Right renal cortex interstitium (tissue), 3 donors: ENCODE results near the gene IL17A. TPM values are rescaled to one million over a fixed set of nuclear protein-coding genes. Genes with fewer than 3 reads are reported as not detected.
"Not testable (repeated sequence)": the region's sequence is repeated elsewhere in the genome, so short reads cannot be mapped to it uniquely, and the experiment has no call there.

Experiments used
- DNase-seq, 3 donors: peaks; one replicate each; pipeline ENCODE4 v3.0.0-alpha.2; 2013; ENCODE audit warnings: low read depth in 3 of 3, low spot score in 2 of 3
- polyA plus RNA-seq, 3 donors: library from polyadenylated mRNA; unstranded; fragments of 120-200 nt; gene quantifications; one replicate each; pipeline ENCODE4 v1.2.1, GENCODE V29; 2013; ENCODE audit not compliant: insufficient read length in 3 of 3

IL17A gene
- polyA plus RNA-seq, 3 donors, result not detected

DNA sequence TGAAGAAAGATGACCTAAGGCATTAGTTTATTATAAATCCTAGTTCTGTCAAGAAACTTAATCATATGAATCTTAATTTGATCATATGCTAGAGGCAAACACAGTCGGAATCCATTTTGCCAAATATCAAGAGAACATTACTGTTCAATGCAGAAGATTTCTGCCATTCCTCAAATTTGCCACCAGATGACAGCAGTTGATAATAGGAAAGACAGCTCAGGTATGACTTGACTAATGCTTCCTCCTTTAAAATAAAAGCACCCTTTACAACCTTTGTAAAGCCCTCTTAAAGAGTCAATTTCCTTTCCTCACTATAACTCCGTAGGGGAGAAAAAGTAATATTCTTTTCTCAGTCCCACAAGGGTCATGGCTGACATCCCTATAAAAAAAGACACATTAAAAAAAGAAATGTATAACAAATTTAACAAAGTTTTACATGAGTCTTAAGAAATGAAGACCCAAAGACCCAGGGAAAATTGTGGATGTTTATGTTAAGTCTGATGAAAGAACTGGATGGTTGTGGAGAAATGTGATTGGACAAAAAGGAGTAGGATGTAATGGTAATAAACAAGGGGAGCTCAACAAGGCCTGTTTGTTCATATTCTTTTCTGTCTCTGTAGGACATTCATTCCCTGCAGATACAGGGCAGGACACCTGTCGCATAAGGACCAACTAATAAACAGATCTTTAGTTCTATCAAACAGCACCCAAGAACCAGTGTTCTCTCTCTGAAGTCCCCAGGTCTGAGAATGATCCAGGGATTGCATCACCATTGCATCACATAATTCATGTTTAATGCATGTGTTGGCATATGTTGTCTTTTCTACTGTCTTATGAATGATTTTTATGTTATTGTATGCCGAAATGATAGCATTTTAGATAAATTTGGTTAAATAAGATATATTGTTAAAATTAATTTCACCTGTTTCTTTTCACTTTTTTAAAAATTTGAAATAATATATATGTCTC, 23.0 kb upstream of the IL17A start:
- DNase-seq, result no peak

DNA sequence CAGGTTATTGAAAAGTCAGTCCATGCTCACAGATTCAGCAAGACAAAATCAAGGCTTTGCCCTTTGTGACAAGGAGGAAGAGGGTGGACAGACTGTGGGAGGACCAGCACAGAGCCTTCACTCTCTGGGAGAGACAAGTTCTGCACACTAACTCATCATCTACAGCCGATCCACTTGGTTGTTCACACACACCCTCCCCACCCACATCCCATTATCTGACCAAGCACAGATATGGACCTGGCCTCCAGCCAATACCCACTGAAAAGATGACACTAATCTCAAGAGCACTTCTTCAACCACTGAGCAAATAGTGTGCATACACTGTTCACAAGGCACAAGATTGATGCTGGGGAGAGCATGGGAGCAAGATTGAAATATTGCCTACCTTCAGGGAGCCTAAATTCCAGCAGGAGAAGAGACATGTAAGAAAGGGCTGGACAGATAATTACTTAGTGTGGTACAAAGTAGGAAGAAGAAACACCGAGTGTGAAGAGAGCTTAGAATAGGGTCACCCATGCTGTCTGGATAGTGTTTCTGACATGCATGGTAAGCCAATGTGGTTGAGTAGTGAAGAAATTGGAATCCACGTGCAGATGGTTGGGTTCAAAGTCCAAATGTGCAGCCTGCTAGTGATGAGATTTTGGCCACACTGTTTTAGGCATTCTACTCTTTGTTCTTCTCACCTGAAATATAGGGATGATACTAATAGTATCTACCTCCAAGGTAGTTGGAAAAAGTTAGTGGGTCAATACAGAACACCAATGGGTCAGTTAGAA, 21.7 kb upstream of the IL17A start:
- DNase-seq, result no peak

DNA sequence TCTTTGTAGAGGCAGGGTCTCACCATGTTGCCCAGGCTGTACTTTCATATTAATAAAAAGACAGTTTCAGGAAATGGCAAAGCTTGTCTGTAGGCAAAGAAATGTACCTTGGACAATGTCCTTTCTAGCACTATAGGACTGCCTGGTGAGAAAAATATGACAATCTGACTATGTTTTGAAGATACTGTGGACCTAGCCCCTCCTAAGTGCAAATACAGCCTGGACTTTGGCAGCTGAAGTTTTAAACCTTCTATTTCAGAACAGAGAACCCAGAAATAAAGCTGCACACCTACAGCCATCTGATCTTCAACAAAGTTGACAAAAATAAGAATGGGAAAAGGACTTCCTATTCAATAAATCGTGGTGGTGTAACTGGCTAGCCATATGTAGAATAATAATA, 18.9 kb upstream of the IL17A start:
- no peak for DNase-seq

DNA sequence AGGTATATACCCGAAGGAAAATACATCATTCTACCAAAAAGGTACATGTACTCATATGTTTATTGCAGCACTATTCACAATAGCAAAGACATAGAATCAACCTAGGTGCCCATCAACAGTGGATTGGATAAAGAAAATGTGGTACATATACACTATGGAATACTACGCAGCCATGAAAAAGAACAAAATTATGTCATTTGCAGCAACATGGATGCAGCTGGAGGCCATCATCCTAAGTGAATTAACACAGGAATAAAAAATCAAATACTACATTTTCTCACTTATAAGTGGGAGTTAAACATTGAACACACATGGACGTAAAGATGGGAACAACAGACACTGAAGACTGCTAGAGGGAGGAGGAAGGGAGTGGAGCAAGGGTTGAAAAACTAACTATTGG, 17.8 kb upstream of the IL17A start:
- DNase-seq, result not testable (repeated sequence)

DNA sequence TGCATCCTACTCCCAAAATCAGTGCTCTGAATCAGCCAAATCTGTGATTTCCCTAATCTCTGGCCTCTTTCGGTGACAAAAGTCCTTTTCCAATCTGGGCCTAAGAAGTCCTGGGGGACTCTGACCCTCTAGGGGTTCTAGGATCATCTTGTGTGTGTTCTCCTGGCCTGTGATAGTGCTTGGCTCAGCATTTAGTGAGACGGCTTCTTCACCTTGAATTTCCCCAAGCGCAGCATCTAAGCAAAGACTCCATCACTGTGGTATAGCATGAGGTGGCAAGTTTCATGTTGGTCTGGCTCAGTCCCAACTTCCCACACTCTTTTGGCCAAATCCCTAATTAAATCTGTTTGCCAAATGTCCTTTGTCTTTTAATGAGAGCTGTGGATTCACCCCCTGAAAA, 12.1 kb upstream of the IL17A start:
- DNase-seq, result no peak

DNA sequence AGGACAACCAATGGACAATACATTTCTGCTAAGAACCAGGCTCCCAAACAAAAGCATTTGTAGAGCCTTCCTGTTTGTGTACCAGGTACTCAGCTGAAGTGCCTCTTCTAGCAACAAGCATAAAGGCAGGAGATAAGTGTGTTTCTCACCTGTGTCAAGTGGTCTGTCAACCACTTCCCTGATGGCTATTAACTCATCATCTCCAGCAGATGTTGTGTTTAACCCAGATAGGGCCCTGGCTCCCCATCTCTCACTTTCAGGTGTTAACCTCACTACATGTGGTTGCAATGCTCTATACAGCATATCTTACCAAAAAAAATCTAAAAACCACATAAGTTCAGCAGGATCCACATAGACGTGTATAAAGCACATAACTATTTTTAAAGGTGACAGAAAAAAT, 9.6 kb upstream of the IL17A start:
- no peak for DNase-seq

DNA sequence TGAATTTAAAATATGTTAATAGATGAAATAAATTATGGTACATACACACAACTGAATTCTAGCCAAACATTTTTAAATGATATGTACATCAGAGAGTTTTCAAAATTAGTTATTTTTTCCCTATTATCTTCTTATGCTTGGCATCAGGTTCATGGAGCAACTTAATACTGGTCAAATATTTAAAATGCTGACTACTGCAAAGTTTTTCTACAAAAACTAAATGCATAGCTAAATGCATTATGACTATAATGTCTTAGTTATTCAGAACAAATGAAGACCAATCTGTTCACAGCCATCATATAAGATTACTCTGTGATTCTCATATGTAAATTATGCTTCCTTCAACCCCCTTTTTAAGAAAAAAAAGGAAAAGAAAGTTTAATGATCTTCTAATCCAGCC, 8.2 kb upstream of the IL17A start:
- no peak for DNase-seq

DNA sequence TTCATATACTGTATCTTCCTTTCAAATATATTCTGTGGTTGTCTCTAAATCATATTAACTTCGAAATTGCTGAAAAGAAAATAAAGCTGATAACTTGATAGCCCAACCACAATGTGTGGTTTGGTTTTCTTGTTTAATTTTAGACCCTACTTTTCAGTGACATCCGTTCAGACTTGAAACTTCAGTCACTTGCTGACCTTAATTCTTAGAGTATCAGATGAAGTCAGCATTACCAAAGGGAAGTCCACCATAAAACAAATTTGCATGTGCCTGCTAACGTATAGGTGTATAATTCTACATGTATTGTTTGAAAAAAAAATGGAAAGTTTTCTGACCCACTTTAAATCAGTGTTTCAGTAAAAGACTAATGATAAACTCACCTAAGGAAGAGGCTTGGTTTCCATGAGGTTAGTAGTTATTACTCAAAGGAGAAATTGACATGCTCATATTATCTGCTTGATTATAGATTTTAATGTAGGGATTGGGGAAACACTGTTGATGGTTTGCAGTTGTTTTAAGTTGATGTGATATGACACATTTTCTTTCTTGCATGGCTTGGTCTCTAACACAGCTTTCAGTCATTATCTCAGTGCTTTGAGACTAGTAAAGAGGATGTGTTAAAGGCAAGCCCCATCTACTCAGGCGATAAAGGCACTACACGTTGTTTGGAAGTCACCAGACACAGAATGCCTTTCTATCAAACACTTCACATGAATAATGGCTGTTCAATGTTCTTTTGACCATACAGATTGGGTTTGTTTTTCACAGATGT, 5.2 kb upstream of the IL17A start:
- no peak for DNase-seq

DNA sequence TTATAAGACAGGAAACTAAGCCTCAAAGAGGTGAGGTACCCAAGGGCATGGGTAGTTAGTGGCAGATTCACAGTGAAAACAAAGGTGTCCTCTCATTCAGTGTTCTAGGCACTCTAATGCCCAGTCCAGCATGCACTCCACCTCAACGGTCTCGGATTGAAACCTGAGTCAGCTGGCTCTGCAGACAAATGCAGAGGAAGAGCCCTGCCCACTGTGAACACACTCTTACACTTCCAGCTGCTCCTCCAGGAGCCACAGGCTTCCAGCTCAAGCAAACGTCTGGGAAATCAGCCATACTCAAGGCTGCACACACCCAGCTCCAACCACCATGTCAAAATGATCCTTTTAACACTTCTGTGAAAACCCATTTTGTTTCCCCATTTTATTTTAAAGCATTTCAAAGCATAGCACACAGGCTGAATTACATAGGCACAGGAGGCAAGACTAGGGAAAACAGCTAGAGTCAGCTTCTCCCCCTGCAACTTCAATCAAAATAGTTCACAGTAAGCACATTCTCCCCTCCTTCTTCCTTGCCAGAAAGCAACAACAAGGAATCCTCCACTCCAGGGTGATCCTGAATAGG, 3.0 kb upstream of the IL17A start:
- no peak for DNase-seq

DNA sequence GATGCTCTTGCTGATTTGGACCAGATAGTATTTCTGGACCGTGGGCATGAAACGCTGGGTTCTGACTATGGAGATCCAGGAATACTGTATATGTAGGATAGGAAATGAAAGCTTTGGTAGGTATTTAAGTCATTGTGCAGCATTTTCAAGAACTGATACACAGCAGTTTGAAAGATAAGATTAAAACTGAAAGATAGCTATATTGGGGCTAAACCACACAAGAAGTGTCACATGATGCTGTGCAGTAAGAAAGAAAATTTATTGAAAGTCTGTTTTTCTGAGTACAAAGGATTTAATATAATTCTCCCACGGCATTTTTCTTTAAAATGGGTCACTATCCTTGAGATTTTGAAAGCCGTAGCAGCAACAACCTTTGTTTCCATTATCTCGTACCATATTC, 305 bp downstream of the IL17A start:
- no peak for DNase-seq

DNA sequence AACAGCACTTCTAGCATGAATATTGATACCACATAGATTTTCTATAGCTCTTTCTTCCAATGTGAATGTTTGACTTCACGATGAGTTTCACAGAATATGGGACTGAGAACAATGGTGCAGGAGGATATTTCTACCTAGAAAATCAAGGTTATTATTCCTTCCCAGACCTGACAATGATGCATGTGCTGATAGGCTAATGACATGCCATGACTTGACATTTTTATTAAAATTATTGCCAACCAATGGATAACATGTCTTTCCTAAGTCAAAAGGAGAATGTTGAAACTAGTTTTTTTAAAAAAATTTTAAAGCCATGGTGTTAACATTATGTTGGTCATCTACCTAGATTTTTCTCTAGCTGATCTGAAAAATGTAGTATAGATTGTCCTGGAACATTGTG, 923 bp downstream of the IL17A start:
- no peak for DNase-seq

DNA sequence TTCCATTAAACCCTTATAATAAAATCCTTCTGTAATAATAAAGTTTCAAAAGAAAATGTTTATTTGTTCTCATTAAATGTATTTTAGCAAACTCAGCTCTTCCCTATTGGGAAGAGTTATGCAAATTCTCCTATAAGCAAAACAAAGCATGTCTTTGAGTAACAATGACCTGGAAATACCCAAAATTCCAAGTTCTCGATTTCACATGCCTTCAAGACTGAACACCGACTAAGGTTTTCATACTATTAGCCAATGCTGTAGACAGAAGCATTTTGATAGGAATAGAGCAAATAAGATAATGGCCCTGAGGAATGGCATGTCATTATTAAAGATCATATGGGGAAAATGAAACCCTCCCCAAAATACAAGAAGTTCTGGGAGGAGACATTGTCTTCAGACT, 3.8 kb downstream of the IL17A start:
- no peak for DNase-seq

DNA sequence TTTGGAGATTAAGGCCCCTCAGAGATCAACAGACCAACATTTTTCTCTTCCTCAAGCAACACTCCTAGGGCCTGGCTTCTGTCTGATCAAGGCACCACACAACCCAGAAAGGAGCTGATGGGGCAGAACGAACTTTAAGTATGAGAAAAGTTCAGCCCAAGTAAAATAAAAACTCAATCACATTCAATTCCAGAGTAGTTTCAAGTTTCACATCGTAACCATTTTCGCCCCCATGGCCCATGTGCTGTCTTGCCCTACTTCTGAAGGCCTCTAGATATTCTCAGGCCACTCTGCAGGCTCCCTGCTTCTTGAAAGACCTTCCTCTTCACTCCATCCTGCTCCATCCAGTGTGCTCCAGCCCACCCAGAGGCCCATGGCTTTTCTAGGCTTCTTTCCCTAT, 4.2 kb downstream of the IL17A start:
- DNase-seq, result no peak

DNA sequence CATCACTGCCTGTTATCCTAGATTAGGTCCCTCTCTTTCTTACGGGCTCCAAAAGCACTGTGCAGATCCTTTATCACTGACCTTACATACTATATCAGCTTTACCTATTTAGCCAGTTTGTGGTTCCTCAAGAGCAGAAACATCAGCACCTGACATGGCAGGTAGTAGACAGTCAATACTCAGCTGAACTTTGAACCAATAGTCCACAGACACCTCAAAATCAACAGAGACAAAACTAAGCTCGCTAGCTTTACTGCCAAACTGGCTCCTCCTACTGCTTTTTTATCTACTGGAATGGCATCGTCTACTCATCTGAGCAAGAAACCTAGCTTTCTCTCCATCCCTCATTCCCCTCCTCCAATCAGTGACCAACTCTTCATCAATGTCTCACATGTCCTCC, 5.6 kb downstream of the IL17A start:
- no peak for DNase-seq

DNA sequence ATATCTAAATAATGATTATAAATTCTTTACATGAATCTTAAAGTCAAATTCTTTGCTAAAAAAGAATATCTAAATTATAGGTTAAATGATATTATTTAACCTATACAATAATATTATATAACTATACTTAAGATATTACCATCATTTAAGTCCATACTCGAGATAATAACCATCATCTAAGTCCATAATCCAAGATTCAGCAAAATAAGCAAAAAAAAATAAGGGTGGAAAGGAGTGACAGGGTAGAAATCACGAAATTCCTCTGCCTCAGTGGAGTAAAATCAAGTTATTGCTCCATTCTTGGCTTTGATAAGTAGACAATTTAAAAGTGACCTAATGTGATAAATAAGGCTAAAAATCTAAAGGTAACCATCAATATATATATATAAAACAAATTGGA, 9.7 kb downstream of the IL17A start:
- DNase-seq, result no peak

DNA sequence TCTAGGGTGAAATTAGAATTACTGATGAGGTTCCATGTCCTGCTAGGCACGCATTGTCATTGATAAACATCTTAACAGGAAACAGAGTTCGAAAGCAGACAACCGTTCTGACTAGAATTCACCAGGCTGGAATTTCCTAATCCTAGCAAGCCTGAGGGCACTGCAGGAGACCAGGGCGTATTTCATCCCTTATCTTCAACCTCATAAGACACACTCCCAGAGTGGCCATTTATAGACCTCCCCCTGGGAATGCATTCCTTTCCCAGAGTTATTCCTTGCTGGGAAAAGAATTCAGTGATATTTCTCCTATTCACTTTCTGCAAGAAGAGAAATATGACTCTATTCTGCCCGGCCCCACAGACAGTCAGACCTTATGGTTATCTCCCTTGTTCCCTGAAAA, 13.9 kb downstream of the IL17A start:
- DNase-seq, result not testable (repeated sequence)

DNA sequence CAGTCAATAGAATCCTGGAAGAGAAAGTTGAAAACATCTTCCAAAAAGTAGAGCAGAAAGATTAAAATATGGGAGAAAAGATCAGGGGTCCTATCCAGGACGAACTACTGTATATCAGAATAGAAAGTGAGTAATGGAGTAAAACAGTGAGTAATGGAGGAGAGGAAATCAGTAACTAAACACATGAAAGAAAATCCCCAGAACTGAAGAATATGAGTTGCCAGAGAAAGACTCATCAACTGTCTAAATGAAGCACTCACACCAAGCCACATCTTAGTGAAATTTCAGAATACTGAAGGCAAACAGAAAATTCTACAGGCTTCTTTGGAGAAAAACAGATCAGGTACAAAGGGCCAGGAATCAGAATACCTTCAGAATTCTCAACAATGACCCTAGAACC, 14.9 kb downstream of the IL17A start:
- no peak for DNase-seq

DNA sequence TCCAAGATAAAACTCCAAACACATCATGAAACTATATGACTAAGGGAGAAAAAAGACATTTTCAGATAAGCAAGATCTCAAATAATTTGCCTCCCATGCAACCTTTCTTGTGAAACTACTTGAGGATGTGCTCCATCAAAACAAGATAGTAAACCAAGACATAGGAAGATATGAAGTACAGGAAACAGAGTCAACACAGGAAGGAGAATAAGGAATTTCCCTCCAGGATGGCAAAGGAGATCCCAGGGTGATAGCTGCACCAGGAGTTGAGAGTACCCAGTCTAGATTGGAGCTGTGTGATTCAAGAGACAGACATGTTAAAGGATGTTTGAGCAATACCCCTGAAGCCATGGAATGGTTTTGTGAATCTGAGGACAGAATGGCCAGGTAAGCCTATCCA, 15.3 kb downstream of the IL17A start:
- no peak for DNase-seq

DNA sequence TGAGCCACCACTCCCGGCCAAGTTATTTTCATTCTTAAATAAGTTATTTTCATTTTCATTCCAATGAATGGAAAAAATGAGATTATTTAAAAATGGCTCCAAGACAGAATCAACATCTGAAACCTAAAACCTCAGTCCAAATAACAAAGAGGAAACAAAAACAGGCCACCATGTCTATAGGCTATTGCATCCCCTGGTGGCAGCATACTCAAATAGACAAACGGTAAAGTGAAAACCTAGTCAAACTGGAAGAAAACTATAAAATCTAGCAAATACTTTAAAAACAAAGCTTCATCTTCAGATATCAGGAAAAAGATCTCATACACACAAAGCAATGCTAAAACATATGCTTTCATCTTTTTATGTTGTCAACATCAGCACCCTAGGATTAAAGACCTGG, 20.9 kb downstream of the IL17A start:
- DNase-seq, result no peak

DNA sequence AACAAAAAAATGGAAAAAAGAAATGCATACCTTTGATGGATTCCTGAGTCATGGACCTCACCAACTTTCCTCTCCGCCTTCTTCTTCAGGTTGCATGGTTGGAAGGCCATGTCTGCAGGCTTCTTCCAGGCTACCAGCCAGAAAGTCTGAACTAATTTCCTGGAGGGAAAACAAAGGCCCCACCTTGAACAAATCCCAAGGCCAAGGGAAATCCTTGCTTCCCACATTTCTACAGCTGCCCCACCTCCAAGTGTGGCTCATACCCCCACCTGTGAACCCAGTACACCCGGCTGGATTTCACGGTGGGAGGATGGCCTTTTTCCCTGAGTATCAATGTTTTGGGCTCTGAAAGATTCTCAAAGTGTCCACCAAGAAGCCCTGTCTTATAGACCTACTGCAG, 22.4 kb downstream of the IL17A start:
- no peak for DNase-seq

DNA sequence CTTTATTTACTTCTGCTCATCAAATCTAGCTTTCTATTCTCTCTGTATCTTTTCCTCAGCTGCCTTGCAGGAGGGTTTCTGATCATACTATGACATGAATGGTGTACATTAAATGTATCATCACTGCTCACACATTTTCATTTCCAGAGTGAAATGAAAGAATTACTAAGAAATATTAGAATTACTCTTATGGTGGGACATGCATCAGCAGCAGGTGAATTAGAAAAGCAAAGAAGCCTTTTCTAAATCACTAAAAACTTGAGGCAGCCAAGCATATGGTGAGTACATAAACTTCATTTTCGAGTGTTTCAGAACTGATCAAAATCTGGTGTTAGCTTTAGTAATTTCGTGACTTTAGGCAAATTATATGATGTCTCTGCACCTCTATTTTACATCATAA, 23.6 kb downstream of the IL17A start:
- DNase-seq, result no peak
